HepG2 (cell line): ENCODE data around the gene COCH. TPM values are rescaled to one million over a fixed set of nuclear protein-coding genes. Genes with fewer than 3 reads are reported as not detected.

Experiments used
- AGO1 ChIP-seq: fragments of 200-400 bp; formaldehyde crosslinking; IDR thresholded peaks from 2 replicates; pipeline ENCODE4 v1.6.1; 2017; ENCODE audit warnings: mild to moderate bottlenecking, low read depth, low read length, moderate library complexity; ENCODE audit not compliant: poor library complexity, severe bottlenecking
- CBX2 ChIP-seq, 2 experiments: fragments of 200-600 bp in 1 of 2; sonication (generic); formaldehyde crosslinking in 1 of 2; IDR thresholded peaks; 2 replicates each; pipeline versions ENCODE4 v1.7.0 to v1.8.1; 2018 to 2022; ENCODE audit warnings: low read depth in 2 of 2, low read length in 1 of 2, mild to moderate bottlenecking in 1 of 2, missing genetic modification reagents in 1 of 2
- DNMT1 ChIP-seq: sonication (generic); formaldehyde crosslinking; IDR thresholded peaks from 2 replicates; pipeline ENCODE4 v1.5.1; 2020; ENCODE audit warnings: mild to moderate bottlenecking, missing genetic modification reagents
- DNMT3B ChIP-seq: conservative IDR thresholded peaks from 2 replicates; pipeline ENCODE4 v1.6.1; 2016; ENCODE audit warnings: missing biosample characterization, control low read depth
- FOXA3 ChIP-seq: IDR thresholded peaks from 2 replicates; pipeline ENCODE4 v1.6.1; 2016; ENCODE audit warnings: missing genetic modification reagents, missing compliant biosample characterization
- FOXC1 ChIP-seq: sonication (generic); formaldehyde crosslinking; IDR thresholded peaks from 2 replicates; pipeline ENCODE4 v1.8.0; 2022; ENCODE audit warnings: mild to moderate bottlenecking, missing genetic modification reagents, borderline replicate concordance
- HMG20B ChIP-seq: conservative IDR thresholded peaks from 2 replicates; pipeline ENCODE4 v1.6.1; 2016; ENCODE audit warnings: missing genetic modification reagents, missing compliant biosample characterization
- JUN ChIP-seq: sonication (generic); formaldehyde crosslinking; IDR thresholded peaks from 2 replicates; pipeline ENCODE4 v1.4.0; 2020; ENCODE audit warnings: mild to moderate bottlenecking, missing genetic modification reagents
- MAFF ChIP-seq: IDR thresholded peaks from 2 replicates; pipeline ENCODE4 v1.6.1; 2011; ENCODE audit warnings: low read depth, low read length, improper control_type of control experiment
- MTF2 ChIP-seq: sonication (generic); formaldehyde crosslinking; IDR thresholded peaks from 2 replicates; pipeline ENCODE4 v1.5.0; 2020; ENCODE audit warnings: missing genetic modification reagents, borderline replicate concordance
- NCOA2 ChIP-seq: sonication (generic); formaldehyde crosslinking; IDR thresholded peaks from 2 replicates; pipeline ENCODE4 v1.8.0; 2022; ENCODE audit warnings: inconsistent platforms
- NFRKB ChIP-seq: fragments of 450-650 bp; IDR thresholded peaks from 2 replicates; pipeline ENCODE4 v1.6.1; 2017
- RBM39 ChIP-seq: fragments of 200-400 bp; formaldehyde crosslinking; IDR thresholded peaks from one replicate; pipeline ENCODE4 v1.6.1; 2018; ENCODE audit warnings: antibody characterized with exemption, mild to moderate bottlenecking, low read depth, low read length; ENCODE audit not compliant: poor library complexity, severe bottlenecking
- REPIN1 ChIP-seq: sonication (generic); formaldehyde crosslinking; IDR thresholded peaks from 2 replicates; pipeline ENCODE4 v1.8.0; 2022; ENCODE audit warnings: missing genetic modification reagents, low read depth, mild to moderate bottlenecking, borderline replicate concordance
- SP2 ChIP-seq: sonication (generic); formaldehyde crosslinking; IDR thresholded peaks from 2 replicates; pipeline ENCODE4 v1.5.1; 2020; ENCODE audit warnings: mild to moderate bottlenecking, missing genetic modification reagents
- TAF1 ChIP-seq: sonication (generic); formaldehyde crosslinking; IDR thresholded peaks from 2 replicates; pipeline ENCODE4 v1.4.0; 2020; ENCODE audit warnings: missing genetic modification reagents
- ZFP36L2 ChIP-seq: sonication (generic); formaldehyde crosslinking; IDR thresholded peaks from 2 replicates; pipeline ENCODE4 v1.4.0; 2020; ENCODE audit warnings: missing genetic modification reagents
- ZFY ChIP-seq: sonication (generic); formaldehyde crosslinking; IDR thresholded peaks from 2 replicates; pipeline ENCODE4 v1.4.0; 2020; ENCODE audit warnings: missing genetic modification reagents
- ZNF543 ChIP-seq: sonication (generic); formaldehyde crosslinking; IDR thresholded peaks from 2 replicates; pipeline ENCODE4 v1.4.0; 2020; ENCODE audit warnings: mild to moderate bottlenecking, missing genetic modification reagents
- ZNF768 ChIP-seq: sonication (generic); formaldehyde crosslinking; IDR thresholded peaks from 2 replicates; pipeline ENCODE4 v1.4.0; 2020; ENCODE audit warnings: missing genetic modification reagents
- ZSCAN12 ChIP-seq: sonication (generic); formaldehyde crosslinking; IDR thresholded peaks from 2 replicates; pipeline ENCODE4 v1.9.0; 2021; ENCODE audit warnings: mild to moderate bottlenecking, missing genetic modification reagents
- ZSCAN20 ChIP-seq: sonication (generic); formaldehyde crosslinking; IDR thresholded peaks from 2 replicates; pipeline ENCODE4 v1.4.0; 2020; ENCODE audit warnings: missing genetic modification reagents, mild to moderate bottlenecking, borderline replicate concordance
- ZSCAN29 ChIP-seq: sonication (generic); formaldehyde crosslinking; conservative IDR thresholded peaks from 2 replicates; pipeline ENCODE4 v1.4.0; 2020; ENCODE audit warnings: mild to moderate bottlenecking, missing genetic modification reagents
- polyA plus RNA-seq, 8 experiments: library from polyadenylated mRNA; depleted of rRNA in 3 of 8; stranded (reverse) in 7 of 8; unstranded in 1 of 8; fragments of >200 nt; fragmentation: Illumina TruSeq in 4 of 8; extraction: Trizol in 4 of 8; gene quantifications; 2 replicates each; pipeline versions ENCODE4 v1.2.1 to v1.2.3, GENCODE V29; 2011 to 2016; ENCODE audit warnings: low read depth in 4 of 8, missing spikeins in 1 of 8, mixed read lengths in 1 of 8; ENCODE audit not compliant: insufficient read depth in 1 of 8
- total RNA-seq, 5 experiments: library from RNA; depleted of rRNA; stranded (reverse); fragments of >200 nt; fragmentation: Illumina TruSeq; extraction: Trizol; gene quantifications; 2 replicates each; pipeline ENCODE4 v1.2.3, GENCODE V29; 2016; ENCODE audit warnings: low read depth in 1 of 5
- TF ChIP-seq, protein P1 (sequence below): sonication (generic); formaldehyde crosslinking; IDR thresholded peaks from 2 replicates; pipeline ENCODE4 v1.8.0; 2022; ENCODE audit warnings: low read depth, missing genetic modification reagents
- TF ChIP-seq, protein P2 (sequence below): sonication (generic); formaldehyde crosslinking; IDR thresholded peaks from 2 replicates; pipeline ENCODE4 v1.9.0; 2021; ENCODE audit warnings: missing genetic modification reagents, mild to moderate bottlenecking, borderline replicate concordance
- TF ChIP-seq, protein P3 (sequence below): sonication (generic); formaldehyde crosslinking; IDR thresholded peaks from 2 replicates; pipeline ENCODE4 v1.4.0; 2020; ENCODE audit warnings: missing genetic modification reagents, borderline replicate concordance

The COCH gene
- total and polyA plus RNA-seq, 2 of the 13 experiments (the other 11 are each of a cell fraction or from before 2014, with no cell fraction given): 78.2 to 79.3 TPM

DNA sequence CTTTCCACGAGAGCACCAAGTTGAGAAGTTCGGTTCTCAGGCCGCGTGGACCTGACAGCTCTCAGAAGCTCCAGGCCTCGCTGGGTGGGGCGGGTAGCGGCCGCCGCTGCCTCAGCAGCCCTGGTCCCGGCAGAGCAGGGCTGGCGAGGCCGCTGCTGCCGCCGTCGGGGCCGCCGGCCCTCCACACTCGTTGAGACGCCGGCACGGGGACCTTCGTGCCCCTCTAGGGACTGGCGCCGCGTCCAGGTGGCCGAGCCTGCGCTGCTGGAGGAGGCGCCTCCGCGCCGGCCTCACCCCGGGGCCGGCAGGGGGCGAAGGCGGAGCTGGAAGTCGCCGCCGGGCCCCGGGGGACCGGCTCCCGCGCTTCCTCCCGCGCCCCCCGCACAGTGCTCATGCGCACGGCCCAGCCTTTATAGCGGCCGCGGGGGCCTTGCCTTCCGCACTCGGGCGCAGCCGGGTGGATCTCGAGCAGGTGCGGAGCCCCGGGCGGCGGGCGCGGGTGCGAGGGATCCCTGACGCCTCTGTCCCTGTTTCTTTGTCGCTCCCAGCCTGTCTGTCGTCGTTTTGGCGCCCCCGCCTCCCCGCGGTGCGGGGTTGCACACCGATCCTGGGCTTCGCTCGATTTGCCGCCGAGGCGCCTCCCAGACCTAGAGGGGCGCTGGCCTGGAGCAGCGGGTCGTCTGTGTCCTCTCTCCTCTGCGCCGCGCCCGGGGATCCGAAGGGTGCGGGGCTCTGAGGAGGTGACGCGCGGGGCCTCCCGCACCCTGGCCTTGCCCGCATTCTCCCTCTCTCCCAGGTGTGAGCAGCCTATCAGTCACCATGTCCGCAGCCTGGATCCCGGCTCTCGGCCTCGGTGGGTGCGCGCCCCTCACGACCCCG lies at the start of gene COCH (continued):
- TF ChIP-seq ZSCAN29 (CRISPR knock-in tag): peak; percentile 79; the same call in 1 of the 2 replicates
- TF ChIP-seq ZFP36L2 (CRISPR knock-in tag): no peak
- TF ChIP-seq MTF2 (CRISPR knock-in tag): peak; percentile 98
- peak; percentile 96 for TF ChIP-seq ZFY (CRISPR knock-in tag)
- TF ChIP-seq, protein P1, sequence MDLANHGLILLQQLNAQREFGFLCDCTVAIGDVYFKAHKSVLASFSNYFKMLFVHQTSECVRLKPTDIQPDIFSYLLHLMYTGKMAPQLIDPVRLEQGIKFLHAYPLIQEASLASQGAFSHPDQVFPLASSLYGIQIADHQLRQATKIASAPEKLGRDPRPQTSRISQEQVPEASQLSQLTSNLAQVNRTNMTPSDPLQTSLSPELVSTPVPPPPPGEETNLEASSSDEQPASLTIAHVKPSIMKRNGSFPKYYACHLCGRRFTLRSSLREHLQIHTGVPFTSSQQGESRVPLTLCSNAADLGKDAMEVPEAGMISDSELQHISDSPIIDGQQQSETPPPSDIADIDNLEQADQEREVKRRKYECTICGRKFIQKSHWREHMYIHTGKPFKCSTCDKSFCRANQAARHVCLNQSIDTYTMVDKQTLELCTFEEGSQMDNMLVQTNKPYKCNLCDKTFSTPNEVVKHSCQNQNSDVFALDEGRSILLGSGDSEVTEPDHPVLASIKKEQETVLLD: peak; percentile 70; the same call in 1 of the 2 replicates
- no peak for TF ChIP-seq NCOA2 (CRISPR knock-in tag)
- TF ChIP-seq, protein P2, sequence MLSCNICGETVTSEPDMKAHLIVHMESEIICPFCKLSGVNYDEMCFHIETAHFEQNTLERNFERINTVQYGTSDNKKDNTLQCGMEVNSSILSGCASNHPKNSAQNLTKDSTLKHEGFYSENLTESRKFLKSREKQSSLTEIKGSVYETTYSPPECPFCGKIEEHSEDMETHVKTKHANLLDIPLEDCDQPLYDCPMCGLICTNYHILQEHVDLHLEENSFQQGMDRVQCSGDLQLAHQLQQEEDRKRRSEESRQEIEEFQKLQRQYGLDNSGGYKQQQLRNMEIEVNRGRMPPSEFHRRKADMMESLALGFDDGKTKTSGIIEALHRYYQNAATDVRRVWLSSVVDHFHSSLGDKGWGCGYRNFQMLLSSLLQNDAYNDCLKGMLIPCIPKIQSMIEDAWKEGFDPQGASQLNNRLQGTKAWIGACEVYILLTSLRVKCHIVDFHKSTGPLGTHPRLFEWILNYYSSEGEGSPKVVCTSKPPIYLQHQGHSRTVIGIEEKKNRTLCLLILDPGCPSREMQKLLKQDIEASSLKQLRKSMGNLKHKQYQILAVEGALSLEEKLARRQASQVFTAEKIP (CRISPR knock-in tag): 0 out of 2 replicates have a peak, but pooled peaks have one; percentile 96
- TF ChIP-seq ZSCAN12 (CRISPR knock-in tag): peak; percentile 90; the same call in 1 of the 2 replicates
- TF ChIP-seq REPIN1: peak; percentile 94
- peak; percentile 40; the same call in 1 of the 2 replicates for TF ChIP-seq SP2
- TF ChIP-seq, protein P3, sequence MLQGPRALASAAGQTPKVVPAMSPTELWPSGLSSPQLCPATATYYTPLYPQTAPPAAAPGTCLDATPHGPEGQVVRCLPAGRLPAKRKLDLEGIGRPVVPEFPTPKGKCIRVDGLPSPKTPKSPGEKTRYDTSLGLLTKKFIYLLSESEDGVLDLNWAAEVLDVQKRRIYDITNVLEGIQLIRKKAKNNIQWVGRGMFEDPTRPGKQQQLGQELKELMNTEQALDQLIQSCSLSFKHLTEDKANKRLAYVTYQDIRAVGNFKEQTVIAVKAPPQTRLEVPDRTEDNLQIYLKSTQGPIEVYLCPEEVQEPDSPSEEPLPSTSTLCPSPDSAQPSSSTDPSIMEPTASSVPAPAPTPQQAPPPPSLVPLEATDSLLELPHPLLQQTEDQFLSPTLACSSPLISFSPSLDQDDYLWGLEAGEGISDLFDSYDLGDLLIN (CRISPR knock-in tag): peak; percentile 98
- TF ChIP-seq ZNF768 (CRISPR knock-in tag): peak; percentile 75
- TF ChIP-seq AGO1: peak; percentile 91
- TF ChIP-seq MAFF: no peak
- peak; percentile 82 for TF ChIP-seq TAF1 (CRISPR knock-in tag)
- 0 out of 2 replicates have a peak, but pooled peaks have one; percentile 78 for TF ChIP-seq DNMT1
- TF ChIP-seq NFRKB: no peak
- TF ChIP-seq JUN (CRISPR knock-in tag): peak; percentile 68; the same call in 1 of the 2 replicates
- TF ChIP-seq RBM39: peak; percentile 96
- no peak for TF ChIP-seq DNMT3B
- 0 out of 2 replicates have a peak, but pooled peaks have one; percentile 33 for TF ChIP-seq ZNF543
- peak; percentile 96; the same call in 1 of the 2 replicates for TF ChIP-seq FOXC1 (CRISPR knock-in tag)
- peak; percentile 11; the same call in 1 of the 2 replicates for TF ChIP-seq CBX2 (IDR thresholded peaks at IDR 0.05; ENCODE audit: low read depth, low read length)
- peak; percentile 75 for TF ChIP-seq CBX2 (CRISPR knock-in tag; IDR thresholded peaks at IDR 0.05; ENCODE audit: low read depth)
- TF ChIP-seq HMG20B (CRISPR knock-in tag): peak; percentile 31; the same call in 1 of the 2 replicates
- peak; percentile 97 for TF ChIP-seq ZSCAN20 (CRISPR knock-in tag)
- peak; percentile 11 for TF ChIP-seq FOXA3 (CRISPR knock-in tag)
